HG03175 (cell line): ENCODE results near the gene WDR7.
A peak's percentile ranks its signal among the peaks of the same experiment; 100 is the strongest.

Experiments
- ATAC-seq: cut with Tn5 transposase; IDR thresholded peaks from one replicate; pipeline ENCODE4 v1.9.1; 2021; ENCODE audit warnings: mild to moderate bottlenecking, moderate library complexity; ENCODE audit not compliant: unreplicated experiment

Gene WDR7

GRCh38 chr18:56650944-56651770 is at the start of gene WDR7:
WDR7 (plus strand) TSS chr18:56651359; CDS start chr18:56672516, 21,157 bp downstream.
- ATAC-seq: peak; percentile 98

- no peak for ATAC-seq
Measured at GRCh38 chr18:56606618-56607017, 44.5 kb upstream of the WDR7 start.

- ATAC-seq: no peak
Measured at GRCh38 chr18:56615738-56616520, 35.2 kb upstream of the WDR7 start.

GRCh38 chr18:56627991-56628390 is 23.2 kb upstream of the WDR7 start:
- ATAC-seq: no peak

- no peak for ATAC-seq
Measured at GRCh38 chr18:56632070-56633022, 18.8 kb upstream of the WDR7 start.

- ATAC-seq: no peak
Measured at GRCh38 chr18:56635007-56635406, 16.2 kb upstream of the WDR7 start.

GRCh38 chr18:56637176-56637575 is 14.0 kb upstream of the WDR7 start:
- no peak for ATAC-seq

GRCh38 chr18:56637711-56638231 is 13.4 kb upstream of the WDR7 start:
- ATAC-seq: peak; percentile 5

- peak; percentile 97 for ATAC-seq
Measured at GRCh38 chr18:56638232-56639103, 12.7 kb upstream of the WDR7 start, which contains the start of gene TXNL1. TXNL1 (minus strand) TSS chr18:56638592; CDS start chr18:56638440, 152 bp downstream.

- no peak for ATAC-seq
Measured at GRCh38 chr18:56639104-56639381, 12.1 kb upstream of the WDR7 start.

GRCh38 chr18:56639571-56639970 is 11.6 kb upstream of the WDR7 start:
- ATAC-seq: no peak

- no peak for ATAC-seq
Measured at GRCh38 chr18:56641714-56642337, 9.3 kb upstream of the WDR7 start.

- ATAC-seq: no peak
Measured at GRCh38 chr18:56643381-56643780, 7.8 kb upstream of the WDR7 start.

- ATAC-seq: no peak
Measured at GRCh38 chr18:56645415-56646016, 5.6 kb upstream of the WDR7 start.

- no peak for ATAC-seq
Measured at GRCh38 chr18:56647071-56647470, 4.1 kb upstream of the WDR7 start.

GRCh38 chr18:56647951-56648893 is 2.9 kb upstream of the WDR7 start:
- ATAC-seq: no peak

GRCh38 chr18:56649996-56650395 is 1.2 kb upstream of the WDR7 start:
- no peak for ATAC-seq

- ATAC-seq: no peak
Measured at GRCh38 chr18:56651771-56652092, 573 bp downstream of the WDR7 start.
